IMR-90 (cell line): ENCODE results near the gene TUBGCP3. TPM values are rescaled to one million over a fixed set of nuclear protein-coding genes. Genes with fewer than 3 reads are reported as not detected.

Experiments
- ATAC-seq: fragments of 200-7000 bp; cut with Tn5 transposase; 2 replicates; pipeline ENCODE4 v1.9.1; 2020; ENCODE audit warnings: low read depth, mild to moderate bottlenecking, moderate library complexity
- BruUV-seq: library from RNA; stranded (reverse); fragments of 400-500 nt; replicated peaks from 2 replicates; lab custom pipeline; 2021; lab: Mats Ljungman, UMichigan
- CTCF ChIA-PET: fragments of 300-600 bp; formaldehyde crosslinking; extraction: SDS; loops from one replicate; lab custom pipeline; 2021; ENCODE audit warnings: antibody characterized with exemption; lab: Yijun Ruan, JAX
- POLR2A ChIA-PET: fragments of 300-600 bp; sonication (Branson Sonifier 250); formaldehyde crosslinking; loops from one replicate; lab custom pipeline; 2022; ENCODE audit warnings: antibody characterized with exemption; ENCODE audit not compliant: unreplicated experiment; lab: Charles Lee
- DNase-seq: peaks from one replicate; pipeline ENCODE4 v3.0.0; 2013
- H2AFZ ChIP-seq: replicated peaks from 2 replicates; pipeline ENCODE3; 2013; ENCODE audit warnings: low read length, mild to moderate bottlenecking; ENCODE audit not compliant: poor library complexity
- H2AK5ac ChIP-seq: 2 replicates; pipeline ENCODE4 v1.6.1; 2013; ENCODE audit warnings: low read depth, low read length, inconsistent platforms
- H2AK9ac ChIP-seq: replicated peaks from 2 replicates; pipeline ENCODE3; 2013; ENCODE audit warnings: mild to moderate bottlenecking, low read depth, low read length, moderate library complexity; ENCODE audit not compliant: poor library complexity
- H2BK120ac ChIP-seq: 2 replicates; pipeline ENCODE4 v1.6.1; 2013; ENCODE audit warnings: low read depth, low read length, inconsistent platforms
- H2BK15ac ChIP-seq: 3 replicates; pipeline ENCODE4 v1.6.1; 2013; ENCODE audit warnings: low read depth, low read length, inconsistent platforms
- H2BK20ac ChIP-seq: 2 replicates; pipeline ENCODE4 v1.6.1; 2013; ENCODE audit warnings: low read depth, mild to moderate bottlenecking, inconsistent platforms, low read length, moderate library complexity
- H2BK5ac ChIP-seq: 2 replicates; pipeline ENCODE4 v1.6.1; 2013; ENCODE audit warnings: mild to moderate bottlenecking, low read depth, low read length, inconsistent platforms; ENCODE audit not compliant: poor library complexity, severe bottlenecking
- H3K14ac ChIP-seq: replicated peaks from 2 replicates; pipeline ENCODE4 v1.6.1; 2013; ENCODE audit warnings: low read depth, low read length, inconsistent platforms
- H3K18ac ChIP-seq: 2 replicates; pipeline ENCODE4 v1.6.1; 2013; ENCODE audit warnings: low read depth, low read length, control low read depth
- H3K23ac ChIP-seq: 2 replicates; pipeline ENCODE4 v1.6.1; 2013; ENCODE audit warnings: low read depth, low read length, inconsistent platforms
- H3K27ac ChIP-seq: 2 replicates; pipeline ENCODE4 v1.5.1; 2013; ENCODE audit warnings: mild to moderate bottlenecking, control low read depth, low read length; ENCODE audit not compliant: insufficient read depth
- H3K27me3 ChIP-seq: 2 replicates; pipeline ENCODE4 v1.6.1; 2013; ENCODE audit warnings: low read length; ENCODE audit not compliant: control insufficient read depth, insufficient read depth
- H3K36me3 ChIP-seq: 2 replicates; pipeline ENCODE4 v1.6.1; 2013; ENCODE audit warnings: low read length, mixed read lengths; ENCODE audit not compliant: control insufficient read depth, insufficient read depth
- H3K4ac ChIP-seq: 2 replicates; pipeline ENCODE4 v1.6.1; 2013; ENCODE audit warnings: low read depth, low read length, inconsistent platforms
- H3K4me1 ChIP-seq: 2 replicates; pipeline ENCODE4 v1.6.1; 2013; ENCODE audit warnings: low read length, mixed read lengths; ENCODE audit not compliant: control insufficient read depth, insufficient read depth
- H3K4me2 ChIP-seq: 2 replicates; pipeline ENCODE4 v1.6.1; 2013; ENCODE audit warnings: low read depth, mild to moderate bottlenecking, control low read depth, low read length, moderate library complexity
- H3K4me3 ChIP-seq: 2 replicates; pipeline ENCODE4 v1.5.1; 2013; ENCODE audit warnings: low read depth, mild to moderate bottlenecking, control low read depth, low read length, moderate library complexity; ENCODE audit not compliant: insufficient read depth
- H3K56ac ChIP-seq: 2 replicates; pipeline ENCODE4 v1.6.1; 2013; ENCODE audit warnings: low read length, inconsistent platforms; ENCODE audit not compliant: insufficient read depth; ENCODE audit errors: extremely low read depth
- H3K79me1 ChIP-seq, 2 experiments: 2 replicates each; pipeline ENCODE4 v1.6.1; 2013; ENCODE audit warnings: low read length in 2 of 2, inconsistent platforms in 1 of 2, low read depth in 1 of 2
- H3K9ac ChIP-seq: 2 replicates; pipeline ENCODE4 v1.6.1; 2013; ENCODE audit warnings: low read depth, low read length, control low read depth
- H3K9me1 ChIP-seq: 2 replicates; pipeline ENCODE4 v1.6.1; 2013; ENCODE audit warnings: low read length, inconsistent platforms; ENCODE audit not compliant: insufficient read depth
- H3K9me3 ChIP-seq: 2 replicates; pipeline ENCODE4 v1.6.1; 2013; ENCODE audit warnings: low read length; ENCODE audit not compliant: control insufficient read depth, insufficient read depth
- H4K20me1 ChIP-seq: 2 replicates; pipeline ENCODE4 v1.6.1; 2013; ENCODE audit warnings: low read length, inconsistent platforms; ENCODE audit not compliant: insufficient read depth
- H4K5ac ChIP-seq: 2 replicates; pipeline ENCODE4 v1.6.1; 2013; ENCODE audit warnings: mild to moderate bottlenecking, low read depth, low read length, control low read depth
- H4K8ac ChIP-seq, 2 experiments: 2 replicates each; pipeline ENCODE4 v1.6.1; 2013; ENCODE audit warnings: low read depth in 2 of 2, low read length in 2 of 2, control low read depth in 1 of 2, inconsistent platforms in 1 of 2
- H4K91ac ChIP-seq: 2 replicates; pipeline ENCODE4 v1.6.1; 2013; ENCODE audit warnings: low read depth, low read length, inconsistent platforms; ENCODE audit not compliant: insufficient read depth
- BHLHE40 ChIP-seq: fragments of 150-350 bp; IDR thresholded peaks from 2 replicates; pipeline ENCODE4 v1.6.1; 2016; ENCODE audit warnings: mild to moderate bottlenecking, low read depth, low read length
- CEBPB ChIP-seq: IDR thresholded peaks from 2 replicates; pipeline ENCODE4 v1.6.1; 2012; ENCODE audit warnings: low read depth, low read length, improper control_type of control experiment
- CHD1 ChIP-seq: IDR thresholded peaks from 2 replicates; pipeline ENCODE4 v1.6.1; 2012; ENCODE audit warnings: low read depth, low read length, improper control_type of control experiment
- CTCF ChIP-seq: conservative IDR thresholded peaks from 2 replicates; pipeline ENCODE4 v1.5.1; 2012; ENCODE audit warnings: mild to moderate bottlenecking, low read depth, low read length, improper control_type of control experiment
- ELK1 ChIP-seq: fragments of 150-350 bp; IDR thresholded peaks from 2 replicates; pipeline ENCODE4 v1.6.1; 2016; ENCODE audit warnings: low read depth, mild to moderate bottlenecking, low read length, moderate library complexity, borderline replicate concordance
- FOS ChIP-seq: fragments of 150-350 bp; IDR thresholded peaks from 2 replicates; pipeline ENCODE4 v1.6.1; 2016; ENCODE audit warnings: low read depth, low read length
- MAFK ChIP-seq: IDR thresholded peaks from 2 replicates; pipeline ENCODE4 v1.6.1; 2012; ENCODE audit warnings: low read depth, low read length, improper control_type of control experiment
- MAZ ChIP-seq: IDR thresholded peaks from 2 replicates; pipeline ENCODE4 v1.6.1; 2012; ENCODE audit warnings: low read depth, mild to moderate bottlenecking, low read length, improper control_type of control experiment, moderate library complexity, borderline replicate concordance
- MXI1 ChIP-seq: IDR thresholded peaks from 2 replicates; pipeline ENCODE4 v1.6.1; 2012; ENCODE audit warnings: low read depth, mild to moderate bottlenecking, low read length, moderate library complexity, borderline replicate concordance
- NFE2L2 ChIP-seq: fragments of 150-350 bp; IDR thresholded peaks from 2 replicates; pipeline ENCODE4 v1.6.1; 2016; ENCODE audit warnings: low read depth, mild to moderate bottlenecking, low read length
- POLR2A ChIP-seq: IDR thresholded peaks from 2 replicates; pipeline ENCODE4 v1.6.1; 2012; ENCODE audit warnings: mild to moderate bottlenecking, low read depth, low read length
- RAD21 ChIP-seq: IDR thresholded peaks from 2 replicates; pipeline ENCODE4 v1.6.1; 2012; ENCODE audit warnings: low read length, improper control_type of control experiment
- RCOR1 ChIP-seq: IDR thresholded peaks from 2 replicates; pipeline ENCODE4 v1.6.1; 2012; ENCODE audit warnings: mild to moderate bottlenecking, low read length, improper control_type of control experiment; ENCODE audit not compliant: insufficient replicate concordance
- RFX5 ChIP-seq: IDR thresholded peaks from 2 replicates; pipeline ENCODE4 v1.8.0; 2012; ENCODE audit warnings: low read depth, mild to moderate bottlenecking, low read length, moderate library complexity
- SMC3 ChIP-seq: fragments of 150-350 bp; IDR thresholded peaks from 2 replicates; pipeline ENCODE4 v1.6.1; 2016; ENCODE audit warnings: low read depth, mild to moderate bottlenecking, antibody characterized with exemption, low read length, moderate library complexity
- USF2 ChIP-seq: fragments of 150-350 bp; IDR thresholded peaks from 2 replicates; pipeline ENCODE4 v1.6.1; 2017; ENCODE audit warnings: mild to moderate bottlenecking, antibody characterized with exemption, low read length, low read depth
- WGBS, 2 experiments: methylation state at CpG; one replicate each; pipeline versions ENCODE4 v1.1.5 to v1.1.7; 2013; ENCODE audit warnings: missing lambda C conversion rate in 2 of 2; ENCODE audit not compliant: insufficient read length in 1 of 2; ENCODE audit errors: extremely low coverage in 2 of 2; 5-methylcytosine and 5-hydroxymethylcytosine counted together
- dilution Hi-C: fragments of 300-500 bp; cut with HindIII; formaldehyde crosslinking; loops from one replicate; pipeline ENCODE4 v1.14.3; 2018; ENCODE audit warnings: low sequenced_read_pairs; ENCODE audit not compliant: unreplicated experiment
- in situ Hi-C: fragments of 300-500 bp; cut with MboI; formaldehyde crosslinking; loops from 3 replicates; pipeline ENCODE4 v1.14.3; 2019; ENCODE audit warnings: low sequenced_read_pairs, inconsistent platforms, mixed read lengths
- intact Hi-C: fragments of 100-400 bp; cut with micrococcal nuclease; formaldehyde crosslinking; loops from 2 replicates; pipeline ENCODE4 v1.10.0; 2022
- polyA plus RNA-seq, 3 experiments: library from polyadenylated mRNA; depleted of rRNA; stranded (reverse); fragments of >200 nt; gene quantifications; 2 replicates each; pipeline ENCODE4 v1.2.3, GENCODE V29; 2012; ENCODE audit warnings: low replicate concordance in 1 of 3
- total RNA-seq: library from RNA; depleted of rRNA; stranded (reverse); fragments of >200 nt; gene quantifications from 2 replicates; pipeline ENCODE4 v1.2.3, GENCODE V29; 2012

Gene TUBGCP3
- total and polyA plus RNA-seq, 2 of the 4 experiments (the other 2 are of a cell fraction): 16.0 to 17.8 TPM

GRCh38 chr13:112450118-112450903 lies 137.6 kb downstream of the TUBGCP3 start:
- CTCF ChIA-PET: no interaction called here
- BruUV-seq: no TSS peak
- Histone ChIP-seq H3K36me3 (no peaks in the 10 kb centered on the region), H3K14ac (no peak overlapping the region), H2AFZ (no peak overlapping the region), H3K4me1 (no peaks in the 10 kb centered on the region), H2BK15ac (no peak overlapping the region), H3K18ac (no peak overlapping the region), H3K79me1 (no peaks in the 10 kb centered on the region), H3K4ac (no peak overlapping the region), H4K91ac (no peak overlapping the region), H3K4me2 (no peak overlapping the region), H2AK9ac (no peak overlapping the region), H3K4me3 (no peak overlapping the region), H3K56ac (no peak overlapping the region), H4K20me1 (no peaks in the 10 kb centered on the region), H3K9me1 (no peaks in the 10 kb centered on the region), H3K9ac (no peak overlapping the region), H3K27me3 (peaks cover 2% of the 10 kb centered on the region; the same call in 1 of the 2 replicates), H2BK20ac (no peak overlapping the region), H3K23ac (no peak overlapping the region), H2BK120ac (no peak overlapping the region), H4K5ac (no peak overlapping the region), H2BK5ac (no peak overlapping the region), H3K9me3 (no peaks in the 10 kb centered on the region), H2AK5ac (no peak overlapping the region), H3K27ac (no peak overlapping the region), H4K8ac (no peak overlapping the region)
- in situ Hi-C loops: no loop called here
- ATAC-seq: no peak
- TF ChIP-seq MXI1 (no peak), NFE2L2 (no peak), MAFK (no peak), MAZ (no peak), ELK1 (no peak), RAD21 (no peak), CEBPB (no peak), CTCF (no peak), RCOR1 (no peak), FOS (no peak), POLR2A (no peak), BHLHE40 (no peak), SMC3 (no peak), USF2 (no peak), RFX5 (no peak), CHD1 (no peak)
- 80% methylated on average over 4 of the region's 23 CpGs; no CpG with 5 or more reads in 1 of the 2 experiments for WGBS, 2 experiments
- POLR2A ChIA-PET: no interaction called here
- dilution Hi-C loops: no loop called here
- intact Hi-C loops: no loop called here
- no peak for DNase-seq
